Stimulated activated memory B cell treated with anti-CD40 and anti-IgM and Interleukin-4, amounts not matched to agents 10 μg/mL and 1 μg/mL and 100 μg/mL, for 72 hours (primary cell): Measurements from ENCODE around the gene TXNRD2.
"Not testable (repeated sequence)": the region's sequence is repeated elsewhere in the genome, so short reads cannot be mapped to it uniquely, and the experiment has no call there.

ENCODE experiments used
- ATAC-seq: fragments of 150-1000 bp; cut with Tn5 transposase; 2 replicates; pipeline ENCODE4 v1.10.0; 2021
- H3K27ac Mint-ChIP-seq: one replicate; pipeline ENCODE4 v1.8.0; 2022; ENCODE audit warnings: mild to moderate bottlenecking, mixed read lengths
- H3K27me3 Mint-ChIP-seq: one replicate; pipeline ENCODE4 v1.8.0; 2022; ENCODE audit warnings: mixed read lengths
- H3K36me3 Mint-ChIP-seq: one replicate; pipeline ENCODE4 v1.8.0; 2022; ENCODE audit warnings: mixed read lengths
- H3K4me1 Mint-ChIP-seq: one replicate; pipeline ENCODE4 v1.8.0; 2022; ENCODE audit warnings: mixed read lengths
- H3K4me3 Mint-ChIP-seq: one replicate; pipeline ENCODE4 v1.8.0; 2022; ENCODE audit warnings: mild to moderate bottlenecking, moderate library complexity, mixed read lengths
- H3K9me3 Mint-ChIP-seq: one replicate; pipeline ENCODE4 v1.8.0; 2022; ENCODE audit warnings: mixed read lengths

The TXNRD2 gene

DNA sequence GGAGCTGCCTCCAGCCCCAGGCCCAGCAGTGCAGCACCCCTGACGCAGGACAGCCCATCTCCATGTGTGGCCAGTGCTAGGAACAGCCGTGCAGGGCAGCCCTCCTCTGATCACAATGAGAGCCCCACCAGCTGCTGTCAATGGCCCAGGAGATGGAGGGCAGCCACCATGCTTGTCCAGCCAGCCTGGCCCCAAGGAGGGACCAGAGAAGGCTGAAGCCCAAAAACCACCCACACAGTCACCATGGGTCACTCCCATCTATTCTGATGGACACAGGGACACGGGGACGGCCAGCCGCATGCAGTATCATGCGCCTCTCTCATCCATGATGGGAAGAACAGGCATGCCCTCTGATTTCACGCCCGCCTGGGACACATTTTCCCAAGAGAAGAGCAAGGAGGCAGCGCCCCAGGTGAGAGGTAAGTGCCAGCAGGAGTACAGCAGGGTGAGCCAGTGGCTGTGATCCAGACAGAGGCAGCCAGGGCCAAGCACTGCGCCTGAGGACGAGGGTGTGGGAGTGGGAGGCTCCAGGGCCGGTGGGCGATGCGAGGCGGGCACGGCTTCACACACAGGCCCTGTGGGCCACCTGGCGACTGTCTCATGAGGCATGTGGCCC is 53.4 kb downstream of the TXNRD2 start:
- ATAC-seq, result no peak
- H3K27ac Mint-ChIP-seq, result no peak overlapping the region
- H3K9me3 Mint-ChIP-seq, result no peaks in the 10 kb centered on the region
- no peaks in the 10 kb centered on the region for H3K36me3 Mint-ChIP-seq
- no peak overlapping the region for H3K4me3 Mint-ChIP-seq
- peaks cover 48% of the 10 kb centered on the region for H3K4me1 Mint-ChIP-seq
- no peaks in the 10 kb centered on the region for H3K27me3 Mint-ChIP-seq

DNA sequence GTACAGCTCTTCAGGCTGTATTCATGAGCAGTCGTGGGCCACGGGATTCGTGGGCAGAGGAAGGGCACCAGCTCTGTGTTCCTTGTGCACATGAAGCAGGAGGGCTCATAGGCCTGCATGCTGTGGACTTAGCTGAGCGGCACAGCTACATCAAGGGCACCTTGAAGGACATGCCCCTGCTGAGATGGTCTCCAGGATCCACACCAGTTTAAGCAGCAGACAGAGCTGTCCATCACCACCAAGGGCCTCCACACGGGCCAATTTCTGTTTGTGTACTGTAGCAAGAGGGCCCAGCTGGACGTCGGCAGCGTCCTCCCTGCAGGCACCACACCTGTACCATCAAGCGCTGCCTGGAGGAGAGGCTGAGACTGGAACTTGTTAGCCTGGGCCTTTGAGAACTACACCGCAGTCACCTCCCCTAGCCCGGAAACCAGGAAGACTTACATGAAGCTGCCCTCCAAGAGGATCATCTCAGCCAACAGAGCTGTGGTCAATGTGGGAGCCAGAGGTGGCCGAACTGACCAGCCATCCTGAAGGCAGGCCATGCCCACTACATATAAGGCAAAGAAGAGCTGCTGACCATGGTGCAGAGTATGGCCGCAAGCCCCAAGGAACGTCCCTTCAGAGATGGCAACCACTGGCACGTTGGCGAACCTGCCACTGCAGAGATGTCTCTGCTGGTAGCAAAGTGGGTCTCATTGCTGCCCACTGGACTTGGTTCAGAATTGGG is 54.2 kb downstream of the TXNRD2 start:
- Mint-ChIP-seq H3K4me1 (peaks cover 41% of the 10 kb centered on the region), H3K36me3 (no peaks in the 10 kb centered on the region), H3K9me3 (no peaks in the 10 kb centered on the region), H3K27me3 (no peaks in the 10 kb centered on the region), H3K4me3 (no peak overlapping the region), H3K27ac (peak overlapping the region; percentile 67)
- ATAC-seq, result no peak

DNA sequence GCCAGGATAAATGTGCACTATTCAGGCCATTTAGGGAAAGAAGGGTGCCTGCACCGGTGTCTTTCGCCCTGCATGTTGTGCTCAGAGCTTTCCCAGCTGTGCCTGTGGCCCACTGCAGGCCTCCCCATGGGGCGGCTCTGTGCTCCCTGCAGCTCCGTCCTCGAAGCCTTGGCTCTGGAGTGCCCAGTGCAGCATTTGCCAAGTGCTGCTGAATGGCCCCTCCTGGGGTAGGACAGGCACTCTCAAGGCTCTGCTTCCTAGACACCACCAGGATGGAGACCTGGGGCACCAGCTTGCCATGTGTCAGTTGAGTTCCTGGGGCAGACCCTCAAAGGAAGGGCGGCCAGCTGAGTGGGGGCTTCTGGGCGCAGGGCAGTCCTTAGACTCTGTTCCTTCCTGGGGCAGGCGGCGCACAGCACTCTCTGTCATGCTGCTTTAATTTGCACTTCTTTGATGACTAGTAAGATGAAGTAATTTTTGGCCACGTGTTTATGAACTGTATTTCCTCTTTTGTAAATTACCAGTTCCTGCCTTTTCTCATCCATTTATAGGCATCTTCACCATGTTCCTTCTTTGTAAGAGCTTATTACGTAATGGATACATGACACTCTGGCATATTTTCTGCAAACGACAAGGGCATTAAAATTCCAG is 54.9 kb downstream of the TXNRD2 start:
- no peaks in the 10 kb centered on the region for H3K36me3 Mint-ChIP-seq
- ATAC-seq, result peak; percentile 46
- H3K4me3 Mint-ChIP-seq, result no peak overlapping the region
- H3K27me3 Mint-ChIP-seq, result no peaks in the 10 kb centered on the region
- H3K4me1 Mint-ChIP-seq, result peaks cover 34% of the 10 kb centered on the region
- H3K27ac Mint-ChIP-seq, result peak overlapping the region; percentile 67
- no peaks in the 10 kb centered on the region for H3K9me3 Mint-ChIP-seq

DNA sequence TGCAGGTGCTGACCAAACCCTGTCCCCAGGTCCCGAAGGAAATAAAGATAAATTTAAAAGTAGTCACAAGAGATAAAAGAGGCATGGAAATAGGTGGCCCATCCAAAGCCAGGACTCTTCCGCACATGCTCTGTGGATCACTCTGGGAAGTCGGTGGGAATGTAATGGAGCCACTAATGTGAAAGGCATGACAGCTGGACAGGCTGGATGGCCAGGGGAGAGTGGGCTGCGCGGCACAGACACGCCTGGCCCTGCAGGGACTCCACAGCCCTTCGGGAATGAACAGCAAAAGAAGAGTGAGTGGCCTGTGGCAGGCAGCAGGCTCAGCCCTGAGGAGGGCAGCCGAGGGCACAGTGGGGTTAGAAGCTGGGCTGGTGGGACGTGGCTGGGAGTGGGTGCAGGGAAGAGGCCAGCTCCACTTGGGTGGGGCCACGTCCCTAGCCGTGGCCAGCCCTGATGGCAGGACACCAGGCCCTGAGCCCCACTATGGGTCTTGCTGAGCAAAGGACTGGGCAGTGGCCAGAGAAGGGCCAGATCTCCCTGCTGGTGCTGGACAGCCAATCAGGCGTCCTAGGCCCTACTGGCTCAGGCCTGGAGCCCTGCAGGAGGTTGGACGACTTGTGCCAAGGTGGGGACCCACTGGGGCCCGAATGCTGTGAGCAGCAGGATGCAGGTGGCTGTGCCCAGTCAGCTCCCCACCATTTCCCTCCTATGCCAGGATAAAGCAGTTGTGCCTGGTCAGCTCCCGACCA is 55.6 kb downstream of the TXNRD2 start:
- Mint-ChIP-seq H3K27ac (peak overlapping the region; percentile 67), H3K4me3 (no peak overlapping the region), H3K4me1 (peaks cover 27% of the 10 kb centered on the region), H3K27me3 (no peaks in the 10 kb centered on the region), H3K36me3 (no peaks in the 10 kb centered on the region), H3K9me3 (no peaks in the 10 kb centered on the region)
- no peak for ATAC-seq

DNA sequence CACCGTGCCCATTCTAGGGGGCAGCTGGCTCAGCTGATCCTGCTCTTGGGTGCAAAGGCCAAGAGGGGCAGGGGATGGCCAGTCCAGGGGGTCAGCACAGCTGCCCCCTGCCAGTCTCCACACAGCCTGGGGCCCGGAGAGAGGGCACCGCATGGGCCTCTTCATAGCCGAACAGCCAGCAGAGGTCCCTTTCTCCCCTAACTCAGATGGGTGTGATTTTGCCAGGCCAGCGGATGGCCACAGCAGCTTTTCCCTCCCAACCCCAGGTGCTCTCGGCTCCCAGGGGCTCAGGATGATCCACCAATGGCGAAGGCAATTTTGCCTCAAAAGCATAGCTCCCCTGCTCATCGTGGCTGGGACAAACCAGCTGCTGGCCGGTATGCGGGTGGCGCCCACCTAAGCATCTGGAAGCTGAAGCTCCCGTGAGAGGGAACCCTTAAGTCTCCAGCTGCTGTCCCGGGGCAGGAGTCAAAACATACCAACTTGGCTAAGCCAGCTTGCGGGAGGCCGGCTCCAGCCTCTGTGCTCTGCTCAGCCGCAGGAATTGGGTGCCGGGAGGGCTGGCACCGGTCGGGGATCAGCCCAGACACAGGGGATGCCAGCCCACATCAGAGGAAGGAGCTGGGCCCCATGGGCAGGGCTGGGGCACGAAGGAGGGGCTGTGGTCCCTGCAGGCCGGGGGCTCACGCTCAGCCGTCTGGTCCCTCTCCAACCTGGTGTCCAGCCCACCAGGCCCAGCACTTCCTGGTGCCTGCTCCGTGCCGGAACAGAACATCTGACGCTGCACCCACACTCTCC is 56.5 kb downstream of the TXNRD2 start:
- Mint-ChIP-seq H3K27ac (no peak overlapping the region), H3K4me3 (no peak overlapping the region), H3K27me3 (no peaks in the 10 kb centered on the region), H3K4me1 (peaks cover 22% of the 10 kb centered on the region), H3K9me3 (no peaks in the 10 kb centered on the region), H3K36me3 (no peaks in the 10 kb centered on the region)
- no peak for ATAC-seq

DNA sequence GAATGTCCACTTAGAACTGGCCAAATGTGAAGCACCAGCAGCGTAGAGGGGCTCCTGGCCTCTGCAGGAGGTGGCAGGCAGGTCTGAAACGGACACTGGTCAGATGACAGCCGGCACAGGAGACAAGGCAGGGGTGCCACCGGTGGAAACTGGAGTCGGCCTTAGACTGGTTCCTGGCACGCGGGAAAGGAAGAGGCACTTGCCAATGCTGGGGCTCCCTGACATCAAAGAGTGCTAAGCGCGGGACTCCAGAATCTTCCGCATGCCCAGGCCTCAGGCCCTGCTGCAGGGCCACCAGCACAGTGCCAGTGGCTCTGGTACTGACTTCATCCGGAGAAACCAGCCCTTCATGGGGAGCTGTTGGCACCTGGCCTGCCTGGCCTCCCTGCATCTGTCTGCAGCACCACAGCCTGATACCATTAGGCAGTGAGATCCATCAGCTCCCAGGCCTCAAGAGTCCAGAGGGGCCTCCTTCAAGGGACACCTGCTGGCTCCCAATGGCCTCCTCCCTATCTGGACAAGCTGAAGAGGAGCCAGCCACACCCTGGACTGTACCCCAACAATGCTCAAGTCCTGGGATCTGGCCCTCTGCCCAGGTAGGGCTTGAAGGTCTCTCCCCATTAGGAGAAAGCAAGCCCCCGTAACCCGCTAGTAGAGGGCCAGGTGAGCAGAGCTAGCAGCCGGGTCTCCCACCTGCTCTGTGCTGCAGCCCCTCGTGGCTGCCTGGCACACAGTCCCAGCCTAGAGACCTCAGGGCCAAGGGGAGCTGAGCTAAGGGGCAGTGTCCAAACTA is 57.3 kb downstream of the TXNRD2 start:
- peaks cover 22% of the 10 kb centered on the region for H3K4me1 Mint-ChIP-seq
- no peaks in the 10 kb centered on the region for H3K36me3 Mint-ChIP-seq
- no peaks in the 10 kb centered on the region for H3K9me3 Mint-ChIP-seq
- H3K4me3 Mint-ChIP-seq, result no peak overlapping the region
- no peak overlapping the region for H3K27ac Mint-ChIP-seq
- H3K27me3 Mint-ChIP-seq, result no peaks in the 10 kb centered on the region
- ATAC-seq, result no peak

DNA sequence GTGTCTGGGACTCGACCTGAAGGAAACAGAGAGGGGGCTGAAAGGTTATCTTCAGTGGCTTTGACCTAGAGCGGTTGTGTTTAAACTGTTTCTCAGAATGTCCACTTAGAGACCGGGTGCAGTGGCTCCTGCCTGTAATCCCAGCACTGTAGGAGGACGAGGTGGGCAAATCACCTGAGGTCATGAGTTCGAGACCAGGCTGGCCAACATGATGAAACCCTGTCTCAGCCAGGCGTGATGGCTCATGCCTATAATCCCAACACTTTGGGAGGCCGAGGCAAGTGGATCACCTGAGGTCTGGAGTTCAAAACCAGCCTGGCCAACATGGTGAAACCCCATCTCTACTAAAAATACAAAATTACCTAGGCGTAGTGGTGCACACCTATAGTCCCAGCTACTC is 58.2 kb downstream of the TXNRD2 start:
- H3K27ac Mint-ChIP-seq, result not testable (repeated sequence)
- peaks cover 22% of the 10 kb centered on the region for H3K4me1 Mint-ChIP-seq

DNA sequence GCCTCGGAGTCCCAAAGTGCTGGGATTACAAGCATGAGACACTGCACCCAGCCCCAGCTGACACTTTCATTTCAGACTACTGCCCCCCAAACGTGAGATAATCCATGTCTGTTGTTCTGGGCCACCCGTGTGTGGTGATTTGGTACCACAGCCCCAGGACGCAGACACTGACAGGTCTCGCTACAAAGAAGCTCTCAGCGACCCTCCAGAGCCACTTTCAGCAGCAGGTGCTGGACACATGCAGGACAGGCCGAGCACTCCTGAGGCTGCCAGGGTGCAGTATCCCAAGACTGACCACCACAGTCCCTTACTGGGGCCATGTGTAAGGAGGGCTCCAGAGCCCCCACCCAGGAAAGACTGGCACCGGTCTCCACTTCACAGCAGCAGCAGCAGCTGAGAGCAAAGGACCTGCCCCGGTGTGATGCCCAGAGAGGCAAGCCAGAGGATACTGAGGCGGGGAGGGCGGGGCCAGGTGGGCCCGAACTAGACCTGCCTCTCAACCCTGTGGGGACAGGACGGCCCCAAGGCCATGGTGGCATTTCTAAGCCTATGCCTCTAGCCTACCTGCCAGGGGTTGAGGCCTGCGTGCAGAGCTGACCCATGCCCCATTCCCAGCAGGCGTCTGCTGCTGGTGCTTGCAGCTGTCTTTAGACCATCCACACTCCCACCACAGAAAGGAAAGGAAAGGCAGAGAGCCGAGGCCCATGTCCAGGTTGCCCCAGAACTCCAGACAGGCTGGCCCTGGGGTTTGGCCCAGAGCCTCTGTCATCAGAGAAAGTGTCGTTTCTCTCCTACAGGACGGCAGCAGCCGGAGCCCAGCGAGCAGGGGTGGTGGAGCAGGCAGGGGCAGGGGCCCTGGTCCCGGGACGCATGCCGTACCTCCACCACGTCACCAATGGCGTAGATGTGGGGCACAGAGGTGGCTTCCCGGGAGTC is 58.9 kb downstream of the TXNRD2 start:
- H3K9me3 Mint-ChIP-seq, result no peaks in the 10 kb centered on the region
- H3K27ac Mint-ChIP-seq, result no peak overlapping the region

More for the DNA sequence above, 58.2 kb downstream of the TXNRD2 start:
- H3K27me3 Mint-ChIP-seq, H3K9me3 Mint-ChIP-seq, ATAC-seq, H3K36me3 Mint-ChIP-seq, H3K4me3 Mint-ChIP-seq: not testable (repeated sequence)

DNA sequence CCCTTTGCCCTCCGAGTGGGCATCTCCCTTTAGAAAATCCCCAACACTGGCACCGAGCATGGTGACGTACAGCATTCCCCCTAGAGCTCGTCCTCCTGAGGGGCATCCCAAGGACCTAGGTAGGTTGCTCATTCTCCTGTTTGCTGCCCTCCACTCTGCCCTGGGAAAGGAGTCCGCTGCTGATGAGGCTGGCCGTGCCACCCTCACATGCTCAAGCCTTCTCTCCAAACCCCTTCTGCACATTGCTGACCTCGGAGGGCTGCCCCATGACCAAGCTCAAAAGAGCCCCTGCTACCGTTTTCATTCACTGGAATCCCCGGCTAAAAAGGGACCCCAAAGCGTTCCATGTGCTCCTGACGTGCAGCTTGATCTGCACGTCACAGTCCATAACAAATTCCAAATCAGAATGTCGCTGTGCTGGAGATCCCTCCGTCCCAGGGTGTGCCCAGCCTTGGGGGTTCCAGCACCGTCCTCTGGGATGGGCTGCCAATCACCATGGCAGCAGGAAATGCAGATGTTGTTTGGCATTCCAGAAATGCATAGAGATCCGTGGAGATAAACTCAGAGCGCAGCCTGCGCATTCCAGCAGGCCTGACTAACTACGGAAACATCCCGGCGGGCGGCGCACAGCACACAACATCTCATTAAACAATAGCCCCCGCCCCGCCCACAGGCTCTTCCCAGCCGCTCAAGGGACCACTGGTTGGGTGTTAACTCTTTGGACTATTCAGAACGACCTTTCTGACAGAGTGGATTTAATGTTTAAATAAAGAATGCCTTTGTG is 60.6 kb downstream of the TXNRD2 start:
- peaks cover 6% of the 10 kb centered on the region for H3K4me1 Mint-ChIP-seq
- no peak overlapping the region for H3K4me3 Mint-ChIP-seq

More for the DNA sequence above, 58.9 kb downstream of the TXNRD2 start:
- H3K4me3 Mint-ChIP-seq, result no peak overlapping the region
- H3K36me3 Mint-ChIP-seq, result no peaks in the 10 kb centered on the region
- no peak for ATAC-seq
- peaks cover 22% of the 10 kb centered on the region for H3K4me1 Mint-ChIP-seq
- H3K27me3 Mint-ChIP-seq, result no peaks in the 10 kb centered on the region

DNA sequence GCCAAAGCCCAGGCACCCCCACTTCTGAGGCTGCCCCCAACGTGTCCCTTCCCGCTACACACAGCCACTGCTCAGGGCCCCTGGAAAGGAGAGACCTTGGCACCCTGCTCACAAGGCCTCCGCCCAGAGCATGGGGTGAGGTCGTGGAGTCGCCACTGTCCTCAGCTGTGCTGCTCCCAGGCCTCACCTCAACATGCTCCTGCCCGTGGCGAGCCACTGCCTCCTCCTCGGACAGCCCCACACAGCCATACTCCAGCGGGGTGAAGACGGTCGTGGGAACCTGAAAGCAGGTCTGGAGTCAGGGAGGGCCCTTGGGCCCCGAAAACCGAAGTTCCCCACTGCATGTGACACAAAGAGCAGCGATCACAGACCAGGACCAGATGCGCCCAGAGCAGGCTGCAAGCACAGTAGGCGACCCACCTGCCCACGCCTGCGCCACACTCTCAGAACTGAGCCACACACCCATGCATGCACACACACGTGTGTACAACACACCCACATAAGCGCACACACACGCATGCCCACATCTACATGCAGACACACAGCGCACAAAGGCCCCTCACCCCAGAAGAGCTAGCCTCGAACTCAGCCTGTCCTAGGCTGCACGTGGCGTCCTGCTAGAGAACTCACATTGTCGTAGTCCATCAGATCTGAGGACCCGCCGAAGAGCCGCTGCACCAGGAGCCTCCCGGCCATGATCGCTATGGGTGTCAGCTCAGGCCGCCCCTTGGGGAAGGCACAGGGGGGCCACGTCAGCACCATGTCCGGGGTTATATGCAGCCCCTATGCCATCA is 61.4 kb downstream of the TXNRD2 start:
- no peaks in the 10 kb centered on the region for H3K36me3 Mint-ChIP-seq
- no peaks in the 10 kb centered on the region for H3K4me1 Mint-ChIP-seq
- ATAC-seq, result no peak
- H3K4me3 Mint-ChIP-seq, result no peak overlapping the region
- H3K27me3 Mint-ChIP-seq, result no peaks in the 10 kb centered on the region
- no peak overlapping the region for H3K27ac Mint-ChIP-seq
- H3K9me3 Mint-ChIP-seq, result no peaks in the 10 kb centered on the region

More for the DNA sequence above, 60.6 kb downstream of the TXNRD2 start:
- ATAC-seq, result no peak
- Mint-ChIP-seq H3K27ac (no peak overlapping the region), H3K27me3 (no peaks in the 10 kb centered on the region), H3K36me3 (no peaks in the 10 kb centered on the region), H3K9me3 (no peaks in the 10 kb centered on the region)

DNA sequence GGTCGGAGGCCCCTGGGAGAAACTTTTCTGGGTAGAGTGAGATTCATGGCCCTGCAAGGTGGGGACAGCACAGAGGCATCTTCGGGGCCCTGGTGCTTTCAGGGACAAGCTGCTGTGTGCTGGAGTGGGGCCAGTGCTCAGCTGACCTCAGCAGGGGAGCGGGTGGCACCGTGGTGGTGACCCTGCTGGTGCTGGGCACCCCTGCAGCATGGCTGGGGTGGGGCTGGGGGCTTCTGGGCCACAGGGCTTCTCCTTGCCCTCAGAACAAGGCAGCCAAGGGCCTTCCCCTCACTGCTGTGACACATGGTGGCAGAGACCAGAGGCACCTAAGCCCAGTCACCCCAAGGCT is 62.0 kb downstream of the TXNRD2 start:
- ATAC-seq, result no peak
- Mint-ChIP-seq H3K27me3 (no peaks in the 10 kb centered on the region), H3K4me1 (no peaks in the 10 kb centered on the region), H3K4me3 (no peak overlapping the region), H3K9me3 (no peaks in the 10 kb centered on the region), H3K27ac (no peak overlapping the region), H3K36me3 (no peaks in the 10 kb centered on the region)

DNA sequence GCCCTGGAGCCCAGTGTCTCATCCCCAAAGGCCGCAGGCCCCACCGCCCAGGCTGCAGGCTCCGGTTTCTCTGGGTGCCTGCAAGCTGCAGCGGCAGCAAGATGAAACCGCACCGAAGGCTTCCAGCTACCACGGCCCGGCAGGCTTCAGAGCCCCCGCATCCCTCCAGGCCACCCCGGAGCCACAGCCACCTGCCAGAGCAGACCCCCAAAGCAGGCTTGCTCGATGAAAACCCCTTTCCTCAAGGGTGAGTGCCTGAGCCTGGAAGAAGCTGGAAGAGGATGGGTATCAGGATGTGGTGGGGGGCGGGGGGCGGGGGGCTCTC is 62.4 kb downstream of the TXNRD2 start:
- Mint-ChIP-seq H3K36me3 (no peaks in the 10 kb centered on the region), H3K27ac (no peak overlapping the region), H3K9me3 (no peaks in the 10 kb centered on the region), H3K4me3 (no peak overlapping the region), H3K27me3 (no peaks in the 10 kb centered on the region), H3K4me1 (no peaks in the 10 kb centered on the region)
- no peak for ATAC-seq
